Measurements from ENCODE around the gene KANSL1. TPM values are rescaled to one million over a fixed set of nuclear protein-coding genes. Genes with fewer than 3 reads are reported as not detected.

Gene KANSL1
- total RNA-seq, 1 donor from 2014 or later = 56.2 TPM

DNA sequence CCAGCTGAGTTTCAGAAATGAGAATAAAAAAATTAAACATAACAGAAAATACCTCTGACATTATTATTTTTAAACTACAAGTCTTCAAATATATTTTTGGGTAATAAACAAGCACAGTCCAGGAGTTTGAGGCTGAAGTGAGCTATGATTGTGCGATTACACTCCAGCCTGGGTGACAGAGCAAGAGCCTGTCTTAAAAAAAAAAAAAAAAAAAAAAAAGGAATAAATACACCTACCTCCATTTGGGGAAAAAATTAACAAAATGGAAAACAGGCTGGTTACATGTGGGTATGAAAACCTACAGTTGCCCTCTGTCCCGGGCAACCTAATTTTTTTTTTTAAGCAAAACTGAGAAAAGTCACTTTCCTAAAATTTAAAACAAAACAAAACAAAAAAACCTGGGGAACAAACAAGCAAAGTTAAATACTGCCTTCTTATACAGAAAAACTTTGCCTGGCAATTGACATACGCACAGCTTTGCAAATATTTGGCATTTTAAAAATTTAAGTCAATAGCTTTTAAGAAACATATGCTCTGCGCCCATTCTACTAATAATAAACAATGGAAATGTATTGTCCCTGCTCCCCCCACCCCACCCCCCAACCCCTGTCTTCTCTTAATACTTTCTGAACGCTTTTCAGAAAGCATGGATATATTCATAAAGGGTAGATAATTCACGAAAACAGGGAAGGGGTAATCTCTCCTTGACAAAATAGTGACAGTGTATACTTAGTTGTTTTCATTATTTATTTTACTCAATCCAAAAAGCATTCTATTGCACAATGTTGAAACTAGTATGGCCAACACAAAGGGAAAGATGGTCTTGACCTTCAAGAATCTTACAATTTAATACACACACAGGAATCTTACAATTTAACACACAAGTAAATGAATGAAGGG, 112.9 kb downstream of the KANSL1 start:
- Histone ChIP-seq H3K27me3 (ENCODE audit: control insufficient read depth, insufficient read depth, low read length) (no peaks in the 10 kb centered on the region), H3K4me3 (ENCODE audit: low read depth, low read length) (no peak overlapping the region), H3K36me3 (ENCODE audit: control insufficient read depth, insufficient read depth, low read length) (no peaks in the 10 kb centered on the region)
- TF ChIP-seq, protein P1, sequence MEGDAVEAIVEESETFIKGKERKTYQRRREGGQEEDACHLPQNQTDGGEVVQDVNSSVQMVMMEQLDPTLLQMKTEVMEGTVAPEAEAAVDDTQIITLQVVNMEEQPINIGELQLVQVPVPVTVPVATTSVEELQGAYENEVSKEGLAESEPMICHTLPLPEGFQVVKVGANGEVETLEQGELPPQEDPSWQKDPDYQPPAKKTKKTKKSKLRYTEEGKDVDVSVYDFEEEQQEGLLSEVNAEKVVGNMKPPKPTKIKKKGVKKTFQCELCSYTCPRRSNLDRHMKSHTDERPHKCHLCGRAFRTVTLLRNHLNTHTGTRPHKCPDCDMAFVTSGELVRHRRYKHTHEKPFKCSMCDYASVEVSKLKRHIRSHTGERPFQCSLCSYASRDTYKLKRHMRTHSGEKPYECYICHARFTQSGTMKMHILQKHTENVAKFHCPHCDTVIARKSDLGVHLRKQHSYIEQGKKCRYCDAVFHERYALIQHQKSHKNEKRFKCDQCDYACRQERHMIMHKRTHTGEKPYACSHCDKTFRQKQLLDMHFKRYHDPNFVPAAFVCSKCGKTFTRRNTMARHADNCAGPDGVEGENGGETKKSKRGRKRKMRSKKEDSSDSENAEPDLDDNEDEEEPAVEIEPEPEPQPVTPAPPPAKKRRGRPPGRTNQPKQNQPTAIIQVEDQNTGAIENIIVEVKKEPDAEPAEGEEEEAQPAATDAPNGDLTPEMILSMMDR (IDR thresholded peaks at IDR 0.05; ENCODE audit: insufficient read depth, low read length, poor library complexity, severe bottlenecking) = no peak
- no peak for DNase-seq (ENCODE audit: low read depth)

DNA sequence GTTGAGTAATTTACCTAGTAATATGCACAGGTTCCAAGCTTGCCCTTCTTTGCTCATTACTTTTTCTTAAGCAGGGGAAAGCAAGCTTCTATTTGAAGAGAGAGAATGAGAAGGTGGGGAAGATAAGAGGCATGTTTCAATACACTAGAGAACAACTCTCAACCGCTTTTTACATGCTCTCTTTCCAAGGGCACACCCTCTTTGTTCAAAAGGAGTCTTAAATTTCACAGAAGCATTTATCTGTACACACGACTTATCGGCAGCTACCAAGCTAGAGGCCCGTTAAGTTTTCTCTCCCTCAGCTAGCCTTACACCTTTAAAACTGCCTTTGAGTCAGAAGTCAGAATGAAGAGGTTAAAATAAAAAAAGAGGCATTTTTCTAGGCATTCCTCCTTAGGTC, 114.6 kb downstream of the KANSL1 start:
- TF ChIP-seq, protein P1 (IDR thresholded peaks at IDR 0.05; ENCODE audit: insufficient read depth, low read length, poor library complexity, severe bottlenecking) = no peak
- Histone ChIP-seq H3K36me3 (ENCODE audit: control insufficient read depth, insufficient read depth, low read length) (no peaks in the 10 kb centered on the region), H3K27me3 (ENCODE audit: control insufficient read depth, insufficient read depth, low read length) (no peaks in the 10 kb centered on the region), H3K4me3 (ENCODE audit: low read depth, low read length) (no peak overlapping the region)
- DNase-seq (ENCODE audit: low read depth) = no peak

DNA sequence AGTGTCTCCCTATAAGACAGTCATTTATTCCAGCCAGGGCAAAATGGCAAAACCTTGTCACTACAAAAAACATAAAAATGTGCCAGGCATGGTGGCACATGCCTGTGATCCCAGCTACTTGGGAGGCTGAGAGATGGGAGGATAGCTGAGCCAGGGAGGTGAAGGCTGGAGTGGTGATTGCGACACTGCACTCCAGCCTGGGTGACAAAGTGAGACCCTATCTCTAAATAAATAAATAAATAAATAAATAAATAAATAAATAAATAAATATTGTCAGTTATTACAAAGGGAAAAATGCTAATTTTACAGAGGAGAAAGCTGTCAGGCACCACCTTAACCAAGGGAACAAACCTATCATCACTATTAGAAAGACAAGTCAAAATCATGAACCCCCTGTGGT, 118.7 kb downstream of the KANSL1 start:
- Histone ChIP-seq H3K27me3 (ENCODE audit: control insufficient read depth, insufficient read depth, low read length) (no peaks in the 10 kb centered on the region), H3K36me3 (ENCODE audit: control insufficient read depth, insufficient read depth, low read length) (no peaks in the 10 kb centered on the region), H3K4me3 (ENCODE audit: low read depth, low read length) (no peak overlapping the region)
- no peak for DNase-seq (ENCODE audit: low read depth)
- TF ChIP-seq, protein P1 (IDR thresholded peaks at IDR 0.05; ENCODE audit: insufficient read depth, low read length, poor library complexity, severe bottlenecking) = no peak

DNA sequence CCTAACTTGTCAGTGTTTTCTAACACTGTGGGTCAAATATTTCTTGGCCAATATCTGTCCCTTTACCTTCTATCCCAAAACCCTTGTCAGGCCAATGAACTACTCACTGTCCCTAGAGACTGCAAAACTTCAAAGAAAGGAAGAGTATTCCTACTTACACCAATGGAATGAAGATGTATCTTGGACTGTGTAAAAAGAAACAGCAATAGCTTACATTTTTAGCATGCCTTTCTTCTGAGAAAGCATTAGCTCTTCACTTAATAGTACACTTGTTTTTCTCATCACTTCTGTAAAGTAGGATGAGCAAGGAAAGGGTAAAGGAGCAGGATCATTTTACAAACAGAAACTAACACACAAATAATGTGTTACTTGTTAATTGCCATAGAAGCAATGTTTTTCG, 120.2 kb downstream of the KANSL1 start:
- Histone ChIP-seq H3K36me3 (ENCODE audit: control insufficient read depth, insufficient read depth, low read length) (no peaks in the 10 kb centered on the region), H3K4me3 (ENCODE audit: low read depth, low read length) (no peak overlapping the region), H3K27me3 (ENCODE audit: control insufficient read depth, insufficient read depth, low read length) (no peaks in the 10 kb centered on the region)
- peak; percentile 62 for DNase-seq (ENCODE audit: low read depth)
- TF ChIP-seq, protein P1 (IDR thresholded peaks at IDR 0.05; ENCODE audit: insufficient read depth, low read length, poor library complexity, severe bottlenecking) = no peak

DNA sequence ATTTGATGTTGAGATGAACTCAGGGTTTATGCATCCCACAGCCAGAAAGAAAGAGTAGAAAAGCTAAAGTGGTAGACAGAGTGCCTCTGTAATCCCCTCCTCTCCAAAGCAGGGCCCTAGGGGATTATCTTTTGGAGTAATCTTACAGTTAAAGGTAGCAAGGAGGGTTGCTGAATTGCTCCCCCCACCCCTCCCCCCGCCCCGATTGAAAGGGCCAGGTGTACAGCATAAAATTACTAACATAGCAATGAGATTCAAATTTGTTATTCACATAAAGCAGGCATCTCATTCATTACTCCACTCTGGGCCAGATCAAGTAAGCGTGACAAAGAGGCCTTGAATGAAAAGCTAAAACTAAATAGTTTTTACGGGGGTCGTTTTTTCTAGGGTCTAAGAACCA, 121.4 kb downstream of the KANSL1 start:
- TF ChIP-seq, protein P1 (IDR thresholded peaks at IDR 0.05; ENCODE audit: insufficient read depth, low read length, poor library complexity, severe bottlenecking) = no peak
- H3K4me3 ChIP-seq (ENCODE audit: low read depth, low read length) = no peak overlapping the region
- H3K36me3 ChIP-seq (ENCODE audit: control insufficient read depth, insufficient read depth, low read length) = no peaks in the 10 kb centered on the region
- DNase-seq (ENCODE audit: low read depth) = no peak
- H3K27me3 ChIP-seq (ENCODE audit: control insufficient read depth, insufficient read depth, low read length) = no peaks in the 10 kb centered on the region

DNA sequence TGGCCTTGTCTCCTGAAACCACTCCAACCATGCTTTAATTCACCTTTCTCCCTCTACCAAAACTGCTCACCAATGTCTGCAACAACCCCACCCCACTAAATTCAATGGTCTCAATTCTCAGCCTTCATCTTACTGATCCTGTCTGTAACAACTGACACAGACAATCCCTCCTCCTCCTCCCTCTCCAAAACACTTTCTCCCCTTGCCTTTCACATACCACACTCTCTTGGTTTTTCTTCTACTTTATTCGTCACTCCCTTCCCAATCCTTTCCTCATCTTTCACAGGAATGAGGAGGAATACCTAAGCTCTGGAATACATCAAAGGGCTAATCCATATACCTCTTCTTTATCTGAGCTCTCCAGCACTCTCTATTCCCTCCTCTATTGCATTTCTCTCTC, 128.8 kb downstream of the KANSL1 start:
- Histone ChIP-seq H3K4me3 (ENCODE audit: low read depth, low read length) (no peak overlapping the region), H3K27me3 (ENCODE audit: control insufficient read depth, insufficient read depth, low read length) (no peaks in the 10 kb centered on the region), H3K36me3 (ENCODE audit: control insufficient read depth, insufficient read depth, low read length) (no peaks in the 10 kb centered on the region)
- no peak for DNase-seq (ENCODE audit: low read depth)
- TF ChIP-seq, protein P1 (IDR thresholded peaks at IDR 0.05; ENCODE audit: insufficient read depth, low read length, poor library complexity, severe bottlenecking) = no peak
